CD4-positive, alpha-beta T cell treated with Interleukin-2 at 100 ng/mL for 4 hours (primary cell): ENCODE measurements around the gene INTS3.
A peak's percentile ranks its signal among the peaks of the same experiment; 100 is the strongest.
"Not testable (repeated sequence)": the region's sequence is repeated elsewhere in the genome, so short reads cannot be mapped to it uniquely, and the experiment has no call there.

Source experiments
- DNase-seq: peaks from one replicate; pipeline ENCODE4 v3.0.0-alpha.2; 2020; ENCODE audit warnings: low spot score

INTS3 gene

DNA sequence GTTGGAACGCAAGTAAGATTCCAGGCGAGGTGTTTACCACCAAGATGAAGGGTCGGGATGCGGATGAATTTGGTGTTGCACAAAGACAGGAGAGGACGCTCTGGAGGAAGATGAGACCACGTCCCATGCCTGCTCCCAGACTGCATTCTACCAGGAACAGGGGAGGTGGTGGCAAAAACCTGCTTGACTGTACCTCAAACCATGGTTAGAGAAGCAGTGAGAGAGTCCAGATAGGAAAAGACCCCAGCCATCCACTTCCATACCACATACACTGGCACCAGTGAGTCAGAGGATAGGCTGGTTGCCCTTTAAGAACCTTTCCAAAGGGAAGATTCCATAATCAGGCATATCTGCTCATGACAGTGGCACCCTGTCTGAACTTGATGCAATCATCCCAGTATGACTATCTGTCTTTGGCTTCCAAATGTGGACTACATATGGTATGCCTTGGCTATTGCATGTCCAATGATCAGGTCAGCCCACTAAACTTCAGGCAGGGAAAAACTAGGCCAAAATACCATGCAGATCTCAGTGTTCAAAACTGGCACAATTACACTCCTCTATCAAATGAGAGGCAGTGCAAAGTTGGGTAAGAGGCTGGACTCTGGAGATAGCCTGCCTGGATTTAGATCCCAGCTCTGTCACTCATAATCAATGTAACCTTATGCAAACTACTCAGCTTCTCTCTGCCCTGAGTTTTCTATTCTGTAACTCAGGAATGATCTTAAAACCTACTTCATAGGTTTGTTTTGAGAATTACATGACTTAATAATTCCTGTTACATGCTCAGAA is 28.7 kb upstream of the INTS3 start:
- no peak for DNase-seq

DNA sequence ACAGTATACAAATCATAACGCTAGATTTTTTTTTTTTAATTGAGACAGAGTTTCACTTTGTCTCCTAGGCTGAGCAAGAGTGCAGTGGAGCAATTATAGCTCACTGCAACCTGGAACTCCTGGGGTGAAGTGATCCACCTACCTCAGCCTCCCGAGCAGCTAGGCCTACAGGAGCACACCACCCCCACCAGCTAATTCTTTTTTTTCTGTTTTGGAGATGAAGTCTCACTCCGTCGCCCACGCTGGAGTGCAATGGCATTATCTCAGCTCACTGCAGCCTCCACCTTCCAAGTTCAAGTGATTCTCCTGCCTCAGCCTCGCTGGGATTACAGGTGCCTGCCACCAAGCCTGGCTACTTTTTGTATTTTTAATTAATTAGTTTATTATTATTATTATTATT is 28.1 kb upstream of the INTS3 start:
- no peak for DNase-seq

DNA sequence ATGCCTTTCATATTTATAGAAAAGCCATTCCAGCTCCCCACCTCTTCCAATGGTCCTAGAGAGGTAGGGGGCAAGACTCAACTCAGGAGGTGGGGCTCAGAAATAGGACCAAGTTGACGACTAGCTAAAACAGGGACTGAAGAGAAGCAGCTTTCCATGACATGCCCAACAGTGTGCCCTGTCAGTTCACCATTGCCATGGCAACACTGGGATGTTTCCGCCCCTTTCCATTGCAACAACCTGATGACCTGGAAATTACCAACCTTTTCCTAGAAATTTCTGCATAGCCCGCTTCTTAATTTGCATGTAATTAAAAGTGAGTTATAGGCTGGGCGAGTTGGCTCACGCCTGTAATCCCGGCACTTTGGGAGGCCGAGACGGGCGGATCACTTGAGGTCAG is 22.4 kb upstream of the INTS3 start:
- no peak for DNase-seq

DNA sequence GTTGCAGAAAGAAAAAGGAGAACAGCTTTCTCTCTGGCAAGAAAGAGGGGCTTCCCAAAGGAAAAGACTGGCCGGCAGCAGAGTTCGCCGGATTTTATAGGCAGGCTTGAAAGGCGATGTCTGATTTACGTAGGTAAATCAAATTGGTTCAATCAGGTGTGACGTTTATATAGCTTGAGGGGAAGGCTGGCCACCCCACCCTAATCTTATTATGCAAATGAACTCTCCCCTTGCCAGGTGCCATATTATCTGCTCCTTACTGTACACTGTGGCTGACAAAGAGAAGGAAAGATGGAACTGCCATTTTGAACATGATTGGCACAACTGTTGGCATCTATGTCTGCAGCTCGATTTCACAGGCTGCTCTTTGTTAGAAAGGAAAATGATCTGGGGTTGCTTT is 16.8 kb upstream of the INTS3 start:
- DNase-seq = no peak

DNA sequence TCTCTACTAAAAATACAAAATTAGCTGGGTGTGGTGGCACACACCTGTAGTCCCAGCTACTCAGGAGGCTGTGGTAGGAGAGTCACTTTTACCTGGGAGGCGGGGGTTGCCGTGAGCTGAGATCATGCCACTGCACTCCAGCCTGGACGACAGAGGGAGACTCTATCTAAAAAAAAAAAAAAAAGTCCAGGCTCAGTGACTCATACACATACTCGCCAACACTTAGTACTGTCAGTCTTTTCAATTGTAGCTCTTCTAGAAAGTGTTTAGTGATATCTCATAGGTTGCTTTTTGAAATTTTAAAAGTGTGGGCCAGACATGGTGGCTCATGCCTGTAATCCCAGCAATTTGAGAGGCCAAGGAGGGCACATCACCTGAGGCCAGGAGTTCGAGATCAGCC is 11.6 kb upstream of the INTS3 start:
- not testable (repeated sequence) for DNase-seq

DNA sequence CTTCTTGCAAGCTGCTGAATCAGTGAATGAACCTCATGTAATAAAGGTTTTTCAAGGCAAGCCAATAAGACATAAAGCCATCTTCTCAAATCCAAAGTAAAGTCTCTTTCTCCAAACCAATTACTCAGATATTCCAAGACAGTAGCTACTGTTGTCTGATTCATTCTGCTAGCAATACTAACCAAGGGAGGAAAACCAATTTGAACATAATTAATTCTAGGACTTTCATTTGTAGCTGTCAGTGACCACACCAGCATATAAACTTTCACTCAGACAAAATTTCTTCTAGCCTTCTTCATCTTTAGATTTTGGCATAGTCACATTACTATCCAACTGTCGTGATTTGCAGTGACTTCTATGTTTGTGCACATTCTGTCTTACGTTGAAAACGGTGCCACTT is 10.5 kb upstream of the INTS3 start:
- no peak for DNase-seq

DNA sequence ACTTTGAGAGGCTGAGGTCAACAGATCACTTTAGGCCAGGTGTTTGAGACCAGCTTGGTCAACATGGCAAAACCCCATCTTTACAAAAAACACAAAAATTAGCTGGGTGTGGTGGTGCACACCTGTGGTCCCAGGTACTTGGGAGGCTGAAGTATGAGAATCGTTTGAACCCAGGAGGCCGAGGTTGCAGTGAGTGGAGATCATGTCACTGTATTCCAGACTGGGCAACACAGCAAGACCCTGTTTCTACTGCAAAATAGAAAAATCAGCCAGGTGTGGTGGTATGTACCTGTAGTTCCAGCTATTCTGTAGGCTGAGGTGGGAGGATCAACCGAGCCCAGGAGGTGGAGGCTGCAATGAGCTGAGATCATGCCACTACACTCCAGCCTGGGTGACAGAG is 4.2 kb upstream of the INTS3 start:
- DNase-seq = no peak

DNA sequence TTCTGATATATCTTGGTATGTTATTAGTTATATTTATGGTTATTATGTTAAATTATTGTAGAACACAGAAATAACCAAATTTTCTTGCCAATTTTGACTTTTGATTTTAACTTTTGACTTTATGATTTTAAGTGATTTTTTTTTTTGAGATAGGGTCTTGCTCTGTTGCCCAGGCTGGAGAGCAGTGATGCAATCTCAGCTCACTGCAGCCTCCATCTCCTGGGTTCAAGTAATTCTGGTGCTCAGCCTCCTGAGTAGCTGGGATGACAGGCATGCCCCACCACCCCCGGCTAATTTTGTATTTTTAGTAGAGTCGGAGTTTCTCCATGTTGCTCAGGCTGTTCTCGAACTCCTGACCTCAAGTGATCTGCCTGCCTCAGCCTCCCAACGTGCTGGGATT is 3.2 kb upstream of the INTS3 start:
- DNase-seq = not testable (repeated sequence)

DNA sequence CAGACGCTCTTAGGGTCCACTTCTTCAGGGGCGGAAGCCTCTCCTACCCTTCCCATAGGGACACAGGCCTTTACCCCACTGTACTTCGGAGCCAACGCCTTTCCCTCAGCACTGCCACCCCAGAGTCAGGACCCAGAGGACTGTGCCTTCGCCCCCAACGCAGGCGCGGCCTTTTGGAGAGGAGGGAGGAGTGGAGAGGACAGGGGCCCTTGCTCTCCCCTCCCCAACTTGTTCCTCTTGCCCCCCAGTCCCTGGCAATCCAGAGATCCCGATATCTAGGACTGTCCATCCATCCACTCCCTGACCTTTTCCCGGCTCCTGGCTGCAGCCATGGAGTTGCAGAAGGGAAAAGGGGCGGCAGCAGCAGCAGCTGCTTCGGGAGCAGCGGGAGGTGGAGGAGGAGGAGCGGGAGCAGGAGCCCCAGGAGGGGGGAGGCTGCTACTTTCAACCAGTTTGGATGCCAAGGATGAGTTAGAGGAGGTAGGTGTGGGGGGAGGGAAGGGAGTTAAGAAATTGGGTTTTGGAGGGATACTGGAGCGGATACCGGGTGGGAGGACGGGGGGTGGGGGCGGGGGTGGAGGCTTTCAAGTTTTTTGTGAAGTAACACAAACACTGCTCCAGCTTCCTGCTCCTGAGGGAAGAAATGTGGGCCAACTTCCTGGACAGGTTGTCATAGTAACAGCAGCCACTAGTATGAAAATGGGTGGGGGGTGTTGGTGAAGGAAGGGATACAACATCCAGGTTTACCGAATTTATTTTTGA is 636 bp downstream of the INTS3 start:
- peak; percentile 22 for DNase-seq

DNA sequence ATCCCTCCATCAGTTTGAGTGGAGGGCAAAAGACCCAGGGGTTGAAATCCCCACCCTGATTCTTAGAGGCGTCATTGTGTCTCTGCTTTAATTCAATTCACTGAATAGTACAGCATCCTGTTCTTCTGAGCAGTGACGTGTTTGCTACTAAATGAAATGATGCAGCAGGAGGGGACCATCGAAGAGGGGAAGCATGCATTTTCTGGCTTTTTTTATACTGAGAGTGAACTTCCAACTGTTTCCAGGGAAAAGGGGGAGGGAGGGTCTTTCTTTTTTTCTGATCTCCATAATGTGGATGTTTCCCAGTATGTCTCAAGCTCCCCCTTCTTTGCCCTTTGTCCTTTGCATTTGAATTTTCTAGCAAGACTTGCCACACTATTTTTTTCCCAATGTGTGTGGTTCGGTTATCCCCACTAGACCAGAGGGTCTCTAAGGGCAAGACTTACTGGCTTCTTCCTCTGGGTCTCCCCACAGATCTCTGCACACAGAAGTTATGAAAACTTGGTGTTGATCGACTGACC is 2.7 kb downstream of the INTS3 start:
- DNase-seq = no peak

DNA sequence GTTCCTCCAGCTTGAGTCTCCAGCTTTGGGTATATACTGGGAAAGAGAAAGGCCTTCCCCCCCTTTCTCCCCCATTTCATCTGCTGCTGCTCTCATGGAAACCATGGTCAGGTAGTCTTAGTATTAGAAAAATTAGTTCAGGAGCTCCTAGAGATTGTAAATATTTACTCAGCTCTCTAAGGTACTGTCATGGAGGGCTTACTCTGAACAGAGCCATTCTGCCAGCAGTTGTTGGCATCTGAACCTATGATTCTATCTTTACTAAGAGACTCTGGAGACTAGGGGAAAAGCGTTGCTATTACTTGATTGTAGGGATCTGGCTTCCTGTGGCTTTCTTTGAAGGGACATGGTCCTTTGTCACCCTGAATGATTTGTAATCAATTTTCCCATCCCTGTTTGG is 6.1 kb downstream of the INTS3 start:
- no peak for DNase-seq

DNA sequence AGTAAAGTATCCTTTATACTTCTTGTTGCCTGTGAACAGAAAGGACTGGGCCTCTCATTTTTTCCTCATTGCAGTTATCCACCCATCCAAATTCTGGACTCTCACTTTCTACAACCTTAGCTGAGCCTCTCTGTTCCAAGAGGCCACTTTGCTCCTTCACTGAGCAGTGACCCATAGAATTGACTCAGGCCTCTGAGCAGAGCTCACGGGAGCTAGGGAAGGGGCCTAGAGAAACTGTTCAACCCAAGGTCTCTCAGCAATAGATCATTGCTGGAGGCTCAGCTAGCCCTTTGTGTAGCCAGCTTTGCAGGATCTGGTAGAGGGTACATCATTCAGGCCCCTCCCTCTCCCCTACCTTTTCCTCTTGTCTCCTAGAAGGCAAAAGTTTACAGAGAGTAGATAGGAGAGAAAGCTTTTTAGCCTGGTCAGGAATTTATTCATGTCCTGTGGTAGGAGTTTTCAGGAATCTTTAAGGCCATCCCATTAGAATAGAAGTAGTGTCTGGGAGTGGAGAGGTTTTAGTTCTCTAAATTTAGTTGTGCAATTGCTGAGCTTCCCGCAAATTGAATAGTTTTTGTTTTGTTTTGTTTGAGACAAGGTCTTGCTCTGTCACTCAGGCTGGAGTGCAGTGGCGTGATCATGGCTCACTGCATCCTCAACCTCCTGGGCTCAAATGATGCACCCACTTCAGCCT is 6.7 kb downstream of the INTS3 start:
- no peak for DNase-seq

DNA sequence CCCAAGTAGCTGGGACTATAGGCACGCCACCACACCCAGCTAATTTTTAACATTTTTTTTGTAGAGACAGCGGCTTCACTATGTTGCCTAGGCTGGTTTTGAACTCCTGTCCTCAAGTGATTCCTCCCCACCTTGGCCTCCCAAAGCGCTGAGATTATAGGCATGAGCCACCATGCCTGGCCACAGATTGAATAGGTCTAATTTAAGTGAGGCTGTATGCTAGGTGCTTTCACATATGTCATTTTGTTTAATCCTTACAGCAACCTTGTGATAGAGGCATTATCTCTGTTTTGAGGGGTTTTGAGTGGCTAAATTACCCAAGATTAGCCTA is 7.2 kb downstream of the INTS3 start:
- DNase-seq = no peak

DNA sequence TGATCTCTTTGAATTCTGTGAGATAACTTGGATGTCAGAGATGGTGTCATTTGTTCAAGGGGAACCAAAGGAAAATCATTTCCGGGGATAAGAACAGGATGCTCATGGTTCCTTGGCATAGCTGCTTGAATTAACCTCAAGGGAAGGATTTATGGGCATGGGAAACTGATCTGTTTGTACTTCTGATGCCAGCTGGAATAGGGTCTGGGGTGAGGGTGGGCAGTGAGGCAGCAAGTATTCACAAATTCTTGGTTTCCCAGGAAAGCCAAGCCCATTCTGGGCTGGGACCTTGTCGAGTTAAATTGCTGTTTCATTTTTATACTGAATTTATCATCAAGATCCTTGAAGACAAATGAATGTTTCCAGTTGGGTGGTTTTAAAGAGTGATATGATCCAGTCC is 14.1 kb downstream of the INTS3 start:
- no peak for DNase-seq

DNA sequence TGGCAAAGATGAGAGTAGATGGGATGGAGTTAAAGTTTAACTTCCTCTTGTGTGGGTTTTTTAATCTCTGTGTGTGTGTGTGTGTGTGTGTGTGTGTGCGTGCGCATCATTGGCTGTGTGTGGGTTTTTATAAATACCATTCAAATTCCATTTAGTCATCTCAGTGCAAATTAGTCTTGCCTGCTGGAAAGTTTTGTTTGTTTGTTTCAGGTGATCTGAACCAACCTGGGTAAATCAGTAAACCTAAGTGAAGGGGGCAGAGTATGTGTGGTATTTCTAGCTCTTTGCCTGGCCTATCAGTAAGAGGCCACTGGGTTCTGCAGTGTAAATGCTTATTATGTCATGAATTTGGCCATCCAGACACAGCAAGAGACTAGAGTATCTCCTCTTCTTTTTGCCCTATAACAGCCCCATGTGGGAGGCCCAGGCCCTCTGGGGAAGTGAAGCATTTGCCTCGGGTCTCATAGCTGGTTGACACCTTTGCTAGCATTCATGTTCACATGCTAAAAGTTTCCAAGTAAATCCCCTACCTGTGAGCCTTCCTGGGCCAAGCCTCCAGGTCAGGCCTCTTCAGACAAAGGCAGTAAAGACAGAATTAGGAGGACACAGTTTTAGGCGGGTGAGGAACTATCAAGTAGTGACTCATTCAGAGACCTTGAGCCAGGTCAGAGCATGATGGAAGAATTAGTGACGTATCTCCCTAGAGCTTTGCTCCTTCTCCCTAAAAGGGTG is 14.7 kb downstream of the INTS3 start:
- DNase-seq = no peak

DNA sequence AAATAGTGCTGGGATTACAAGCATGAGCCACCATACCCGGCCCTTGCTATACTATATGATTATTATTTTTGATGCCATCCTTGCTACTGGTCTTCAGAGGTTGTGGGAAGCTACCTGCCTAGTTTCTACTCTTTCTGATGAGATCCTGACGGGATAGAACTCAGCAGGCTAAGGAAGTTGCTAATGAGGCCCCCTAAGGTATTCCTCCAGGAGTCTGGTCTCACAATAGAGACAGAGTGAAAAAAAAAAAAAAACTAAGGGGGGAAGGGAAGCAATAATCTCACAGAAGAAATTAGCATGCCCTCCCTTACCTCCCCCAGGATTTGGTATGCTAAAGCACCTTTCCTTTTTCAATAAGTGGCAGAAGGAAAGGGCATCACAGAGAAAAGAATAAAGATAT is 17.6 kb downstream of the INTS3 start:
- no peak for DNase-seq

DNA sequence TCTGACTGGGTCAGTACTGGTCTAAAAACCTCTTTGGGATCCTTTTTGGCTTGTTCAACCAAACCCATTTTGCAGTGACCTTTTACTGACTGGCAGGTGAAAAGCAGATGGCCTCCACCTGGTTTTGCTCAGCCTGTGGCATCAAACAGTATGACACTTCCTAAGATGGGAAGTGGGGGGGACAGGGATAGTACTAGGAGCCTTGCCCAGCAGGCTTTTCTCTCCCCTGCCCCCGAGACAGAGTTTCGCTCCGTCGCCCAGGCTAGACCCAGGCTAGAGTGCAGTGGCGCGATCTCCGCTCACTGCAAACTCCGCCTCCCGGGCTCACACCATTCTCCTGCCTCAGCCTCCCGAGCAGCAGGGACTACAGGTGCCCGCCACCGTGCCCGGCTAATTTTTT is 18.3 kb downstream of the INTS3 start:
- no peak for DNase-seq

DNA sequence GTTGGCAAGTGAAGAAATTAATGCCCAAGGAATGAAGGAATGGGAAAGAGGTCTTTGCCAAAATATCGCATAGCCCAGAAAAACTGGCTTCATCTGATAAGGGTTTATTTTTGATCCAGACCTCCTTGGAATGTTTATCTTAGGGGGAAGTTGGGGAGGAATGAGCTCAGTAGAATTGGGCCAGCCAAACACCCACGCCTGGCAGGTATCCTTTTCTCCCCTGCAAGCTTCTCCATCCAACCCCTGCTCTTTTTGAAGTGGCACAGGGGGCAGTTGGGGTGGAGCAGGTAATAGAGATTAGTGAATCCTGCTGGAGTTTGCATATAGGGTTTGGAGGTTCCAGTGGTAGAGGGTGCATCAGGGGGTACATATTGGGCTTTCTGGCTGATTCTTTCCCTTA is 21.1 kb downstream of the INTS3 start:
- DNase-seq = no peak

DNA sequence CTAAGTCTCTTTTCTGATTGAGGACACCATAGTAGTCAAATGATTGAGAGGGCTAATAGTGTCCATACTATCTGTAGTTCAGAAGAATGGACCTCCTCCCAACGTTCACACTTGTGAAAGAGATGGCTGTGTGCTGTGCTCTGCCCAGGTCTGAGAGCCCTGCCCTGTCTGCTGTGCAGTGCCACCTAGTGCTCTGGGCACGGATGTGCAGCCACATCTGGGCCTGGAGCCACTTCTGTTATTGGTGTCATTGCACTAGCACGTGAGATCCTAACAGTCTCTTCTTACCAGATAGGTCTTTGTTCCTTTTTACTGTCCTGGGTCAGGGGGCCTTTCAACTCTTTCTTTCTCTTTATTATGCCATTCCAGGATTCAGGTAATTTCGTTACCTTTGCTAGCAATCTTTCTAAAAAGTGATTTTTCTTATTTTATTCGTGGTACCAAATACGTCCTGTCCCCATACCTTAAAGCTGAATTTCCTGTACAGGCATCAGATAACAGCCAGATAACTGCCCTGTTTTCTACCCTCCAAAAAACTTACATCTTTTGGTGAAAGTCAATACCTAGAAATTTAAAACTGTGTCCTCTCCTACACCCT is 21.7 kb downstream of the INTS3 start:
- peak; percentile 85 for DNase-seq

DNA sequence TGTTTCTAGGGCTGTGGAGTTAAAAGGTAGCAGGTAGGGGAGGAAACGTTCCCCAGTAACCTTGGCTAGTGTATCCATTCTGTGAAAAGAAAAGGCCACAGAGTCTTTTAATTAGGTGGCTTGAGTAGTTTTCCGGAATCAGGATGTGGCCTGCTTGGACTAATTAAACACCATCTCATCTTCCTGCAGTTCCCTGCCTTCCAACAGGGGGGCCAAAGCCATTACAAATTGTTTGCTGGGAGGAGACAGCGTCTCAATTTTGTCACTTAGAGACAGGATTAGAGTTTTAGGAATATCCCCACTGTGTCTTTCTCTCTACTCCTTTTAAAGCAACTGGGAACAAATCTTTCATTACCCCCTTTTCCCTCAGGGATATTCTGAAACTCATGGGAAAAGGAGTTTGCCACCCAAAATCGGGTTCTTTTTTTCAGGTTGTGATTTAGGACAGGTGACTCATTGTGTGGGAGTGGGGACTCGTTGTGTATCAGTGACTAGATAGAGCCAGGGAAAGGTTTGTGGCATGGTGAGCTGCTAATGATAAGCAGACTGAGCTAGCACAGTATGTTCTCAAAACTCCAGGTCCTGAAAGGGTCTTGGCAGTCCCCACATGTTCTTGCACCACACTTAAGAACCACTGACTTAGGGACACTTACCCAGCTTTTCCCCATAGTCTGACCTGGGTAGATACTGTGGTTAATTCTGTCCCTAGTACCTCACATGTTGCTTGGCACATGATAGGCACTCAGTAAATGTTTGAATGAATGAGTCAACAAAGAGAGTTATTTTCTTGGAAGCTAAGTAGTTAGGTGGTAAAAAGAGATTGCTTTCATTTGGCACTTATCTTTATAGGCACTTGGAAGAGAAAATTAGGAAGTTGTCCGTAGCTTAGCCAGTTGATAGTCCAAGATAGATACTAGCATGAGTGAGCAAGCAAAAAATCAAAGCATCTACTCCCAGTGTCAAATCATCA is 22.5 kb downstream of the INTS3 start:
- DNase-seq = no peak

DNA sequence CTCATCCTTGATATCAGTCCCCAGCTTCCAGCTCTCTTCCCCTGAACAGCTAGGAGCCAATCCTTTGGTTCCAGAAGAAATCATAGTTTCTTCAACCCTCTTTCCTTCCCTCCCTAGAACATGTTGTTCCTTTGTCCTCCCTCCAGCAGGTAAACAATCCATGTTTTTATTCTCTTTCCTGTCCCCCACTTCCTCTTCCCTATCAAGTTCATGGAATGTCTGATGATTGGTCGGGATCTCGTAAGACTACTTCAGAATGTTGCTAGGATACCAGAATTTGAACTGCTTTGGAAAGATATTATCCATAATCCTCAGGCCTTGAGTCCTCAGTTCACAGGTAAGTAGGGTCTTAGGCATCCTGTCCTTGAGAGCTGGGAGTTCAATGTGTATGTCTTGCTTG is 24.2 kb downstream of the INTS3 start:
- no peak for DNase-seq
